IMR-90 (cell line): Measurements from ENCODE around the gene CLSTN3. TPM values are rescaled to one million over a fixed set of nuclear protein-coding genes. Genes with fewer than 3 reads are reported as not detected.

Source experiments
- ATAC-seq: fragments of 200-7000 bp; cut with Tn5 transposase; 2 replicates; pipeline ENCODE4 v1.9.1; 2020; ENCODE audit warnings: low read depth, mild to moderate bottlenecking, moderate library complexity
- BruUV-seq: library from RNA; stranded (reverse); fragments of 400-500 nt; replicated peaks from 2 replicates; lab custom pipeline; 2021; lab: Mats Ljungman, UMichigan
- CTCF ChIA-PET: fragments of 300-600 bp; formaldehyde crosslinking; extraction: SDS; loops from one replicate; lab custom pipeline; 2021; ENCODE audit warnings: antibody characterized with exemption; lab: Yijun Ruan, JAX
- POLR2A ChIA-PET: fragments of 300-600 bp; sonication (Branson Sonifier 250); formaldehyde crosslinking; loops from one replicate; lab custom pipeline; 2022; ENCODE audit warnings: antibody characterized with exemption; ENCODE audit not compliant: unreplicated experiment; lab: Charles Lee
- DNase-seq: peaks from one replicate; pipeline ENCODE4 v3.0.0; 2013
- H2AFZ ChIP-seq: replicated peaks from 2 replicates; pipeline ENCODE3; 2013; ENCODE audit warnings: low read length, mild to moderate bottlenecking; ENCODE audit not compliant: poor library complexity
- H2AK5ac ChIP-seq: 2 replicates; pipeline ENCODE4 v1.6.1; 2013; ENCODE audit warnings: low read depth, low read length, inconsistent platforms
- H2AK9ac ChIP-seq: replicated peaks from 2 replicates; pipeline ENCODE3; 2013; ENCODE audit warnings: mild to moderate bottlenecking, low read depth, low read length, moderate library complexity; ENCODE audit not compliant: poor library complexity
- H2BK120ac ChIP-seq: 2 replicates; pipeline ENCODE4 v1.6.1; 2013; ENCODE audit warnings: low read depth, low read length, inconsistent platforms
- H2BK15ac ChIP-seq: 3 replicates; pipeline ENCODE4 v1.6.1; 2013; ENCODE audit warnings: low read depth, low read length, inconsistent platforms
- H2BK20ac ChIP-seq: 2 replicates; pipeline ENCODE4 v1.6.1; 2013; ENCODE audit warnings: low read depth, mild to moderate bottlenecking, inconsistent platforms, low read length, moderate library complexity
- H2BK5ac ChIP-seq: 2 replicates; pipeline ENCODE4 v1.6.1; 2013; ENCODE audit warnings: mild to moderate bottlenecking, low read depth, low read length, inconsistent platforms; ENCODE audit not compliant: poor library complexity, severe bottlenecking
- H3K14ac ChIP-seq: replicated peaks from 2 replicates; pipeline ENCODE4 v1.6.1; 2013; ENCODE audit warnings: low read depth, low read length, inconsistent platforms
- H3K18ac ChIP-seq: 2 replicates; pipeline ENCODE4 v1.6.1; 2013; ENCODE audit warnings: low read depth, low read length, control low read depth
- H3K23ac ChIP-seq: 2 replicates; pipeline ENCODE4 v1.6.1; 2013; ENCODE audit warnings: low read depth, low read length, inconsistent platforms
- H3K27ac ChIP-seq: 2 replicates; pipeline ENCODE4 v1.5.1; 2013; ENCODE audit warnings: mild to moderate bottlenecking, control low read depth, low read length; ENCODE audit not compliant: insufficient read depth
- H3K27me3 ChIP-seq: 2 replicates; pipeline ENCODE4 v1.6.1; 2013; ENCODE audit warnings: low read length; ENCODE audit not compliant: control insufficient read depth, insufficient read depth
- H3K36me3 ChIP-seq: 2 replicates; pipeline ENCODE4 v1.6.1; 2013; ENCODE audit warnings: low read length, mixed read lengths; ENCODE audit not compliant: control insufficient read depth, insufficient read depth
- H3K4ac ChIP-seq: 2 replicates; pipeline ENCODE4 v1.6.1; 2013; ENCODE audit warnings: low read depth, low read length, inconsistent platforms
- H3K4me1 ChIP-seq: 2 replicates; pipeline ENCODE4 v1.6.1; 2013; ENCODE audit warnings: low read length, mixed read lengths; ENCODE audit not compliant: control insufficient read depth, insufficient read depth
- H3K4me2 ChIP-seq: 2 replicates; pipeline ENCODE4 v1.6.1; 2013; ENCODE audit warnings: low read depth, mild to moderate bottlenecking, control low read depth, low read length, moderate library complexity
- H3K4me3 ChIP-seq: 2 replicates; pipeline ENCODE4 v1.5.1; 2013; ENCODE audit warnings: low read depth, mild to moderate bottlenecking, control low read depth, low read length, moderate library complexity; ENCODE audit not compliant: insufficient read depth
- H3K56ac ChIP-seq: 2 replicates; pipeline ENCODE4 v1.6.1; 2013; ENCODE audit warnings: low read length, inconsistent platforms; ENCODE audit not compliant: insufficient read depth; ENCODE audit errors: extremely low read depth
- H3K79me1 ChIP-seq, 2 experiments: 2 replicates each; pipeline ENCODE4 v1.6.1; 2013; ENCODE audit warnings: low read length in 2 of 2, inconsistent platforms in 1 of 2, low read depth in 1 of 2
- H3K9ac ChIP-seq: 2 replicates; pipeline ENCODE4 v1.6.1; 2013; ENCODE audit warnings: low read depth, low read length, control low read depth
- H3K9me1 ChIP-seq: 2 replicates; pipeline ENCODE4 v1.6.1; 2013; ENCODE audit warnings: low read length, inconsistent platforms; ENCODE audit not compliant: insufficient read depth
- H3K9me3 ChIP-seq: 2 replicates; pipeline ENCODE4 v1.6.1; 2013; ENCODE audit warnings: low read length; ENCODE audit not compliant: control insufficient read depth, insufficient read depth
- H4K20me1 ChIP-seq: 2 replicates; pipeline ENCODE4 v1.6.1; 2013; ENCODE audit warnings: low read length, inconsistent platforms; ENCODE audit not compliant: insufficient read depth
- H4K5ac ChIP-seq: 2 replicates; pipeline ENCODE4 v1.6.1; 2013; ENCODE audit warnings: mild to moderate bottlenecking, low read depth, low read length, control low read depth
- H4K8ac ChIP-seq, 2 experiments: 2 replicates each; pipeline ENCODE4 v1.6.1; 2013; ENCODE audit warnings: low read depth in 2 of 2, low read length in 2 of 2, control low read depth in 1 of 2, inconsistent platforms in 1 of 2
- H4K91ac ChIP-seq: 2 replicates; pipeline ENCODE4 v1.6.1; 2013; ENCODE audit warnings: low read depth, low read length, inconsistent platforms; ENCODE audit not compliant: insufficient read depth
- BHLHE40 ChIP-seq: fragments of 150-350 bp; IDR thresholded peaks from 2 replicates; pipeline ENCODE4 v1.6.1; 2016; ENCODE audit warnings: mild to moderate bottlenecking, low read depth, low read length
- CEBPB ChIP-seq: IDR thresholded peaks from 2 replicates; pipeline ENCODE4 v1.6.1; 2012; ENCODE audit warnings: low read depth, low read length, improper control_type of control experiment
- CHD1 ChIP-seq: IDR thresholded peaks from 2 replicates; pipeline ENCODE4 v1.6.1; 2012; ENCODE audit warnings: low read depth, low read length, improper control_type of control experiment
- FOS ChIP-seq: fragments of 150-350 bp; IDR thresholded peaks from 2 replicates; pipeline ENCODE4 v1.6.1; 2016; ENCODE audit warnings: low read depth, low read length
- MAFK ChIP-seq: IDR thresholded peaks from 2 replicates; pipeline ENCODE4 v1.6.1; 2012; ENCODE audit warnings: low read depth, low read length, improper control_type of control experiment
- MAZ ChIP-seq: IDR thresholded peaks from 2 replicates; pipeline ENCODE4 v1.6.1; 2012; ENCODE audit warnings: low read depth, mild to moderate bottlenecking, low read length, improper control_type of control experiment, moderate library complexity, borderline replicate concordance
- MXI1 ChIP-seq: IDR thresholded peaks from 2 replicates; pipeline ENCODE4 v1.6.1; 2012; ENCODE audit warnings: low read depth, mild to moderate bottlenecking, low read length, moderate library complexity, borderline replicate concordance
- NFE2L2 ChIP-seq: fragments of 150-350 bp; IDR thresholded peaks from 2 replicates; pipeline ENCODE4 v1.6.1; 2016; ENCODE audit warnings: low read depth, mild to moderate bottlenecking, low read length
- POLR2A ChIP-seq: IDR thresholded peaks from 2 replicates; pipeline ENCODE4 v1.6.1; 2012; ENCODE audit warnings: mild to moderate bottlenecking, low read depth, low read length
- RAD21 ChIP-seq: IDR thresholded peaks from 2 replicates; pipeline ENCODE4 v1.6.1; 2012; ENCODE audit warnings: low read length, improper control_type of control experiment
- RFX5 ChIP-seq: IDR thresholded peaks from 2 replicates; pipeline ENCODE4 v1.8.0; 2012; ENCODE audit warnings: low read depth, mild to moderate bottlenecking, low read length, moderate library complexity
- SMC3 ChIP-seq: fragments of 150-350 bp; IDR thresholded peaks from 2 replicates; pipeline ENCODE4 v1.6.1; 2016; ENCODE audit warnings: low read depth, mild to moderate bottlenecking, antibody characterized with exemption, low read length, moderate library complexity
- WGBS, 2 experiments: methylation state at CpG; one replicate each; pipeline versions ENCODE4 v1.1.5 to v1.1.7; 2013; ENCODE audit warnings: missing lambda C conversion rate in 2 of 2; ENCODE audit not compliant: insufficient read length in 1 of 2; ENCODE audit errors: extremely low coverage in 2 of 2; 5-methylcytosine and 5-hydroxymethylcytosine counted together
- dilution Hi-C: fragments of 300-500 bp; cut with HindIII; formaldehyde crosslinking; loops from one replicate; pipeline ENCODE4 v1.14.3; 2018; ENCODE audit warnings: low sequenced_read_pairs; ENCODE audit not compliant: unreplicated experiment
- in situ Hi-C: fragments of 300-500 bp; cut with MboI; formaldehyde crosslinking; loops from 3 replicates; pipeline ENCODE4 v1.14.3; 2019; ENCODE audit warnings: low sequenced_read_pairs, inconsistent platforms, mixed read lengths
- intact Hi-C: fragments of 100-400 bp; cut with micrococcal nuclease; formaldehyde crosslinking; loops from 2 replicates; pipeline ENCODE4 v1.10.0; 2022
- polyA plus RNA-seq, 3 experiments: library from polyadenylated mRNA; depleted of rRNA; stranded (reverse); fragments of >200 nt; gene quantifications; 2 replicates each; pipeline ENCODE4 v1.2.3, GENCODE V29; 2012; ENCODE audit warnings: low replicate concordance in 1 of 3
- total RNA-seq: library from RNA; depleted of rRNA; stranded (reverse); fragments of >200 nt; gene quantifications from 2 replicates; pipeline ENCODE4 v1.2.3, GENCODE V29; 2012
- TF ChIP-seq, protein P1 (sequence below): fragments of 150-350 bp; IDR thresholded peaks from 2 replicates; pipeline ENCODE4 v1.6.1; 2017; ENCODE audit warnings: mild to moderate bottlenecking, antibody characterized with exemption, low read length, low read depth
- TF ChIP-seq, protein P2 (sequence below): conservative IDR thresholded peaks from 2 replicates; pipeline ENCODE4 v1.5.1; 2012; ENCODE audit warnings: mild to moderate bottlenecking, low read depth, low read length, improper control_type of control experiment
- TF ChIP-seq, protein P3 (sequence below): fragments of 150-350 bp; IDR thresholded peaks from 2 replicates; pipeline ENCODE4 v1.6.1; 2016; ENCODE audit warnings: low read depth, mild to moderate bottlenecking, low read length, moderate library complexity, borderline replicate concordance

CLSTN3 gene
- total and polyA plus RNA-seq, 2 of the 4 experiments (the other 2 are of a cell fraction): 4.1 to 16.4 TPM

DNA sequence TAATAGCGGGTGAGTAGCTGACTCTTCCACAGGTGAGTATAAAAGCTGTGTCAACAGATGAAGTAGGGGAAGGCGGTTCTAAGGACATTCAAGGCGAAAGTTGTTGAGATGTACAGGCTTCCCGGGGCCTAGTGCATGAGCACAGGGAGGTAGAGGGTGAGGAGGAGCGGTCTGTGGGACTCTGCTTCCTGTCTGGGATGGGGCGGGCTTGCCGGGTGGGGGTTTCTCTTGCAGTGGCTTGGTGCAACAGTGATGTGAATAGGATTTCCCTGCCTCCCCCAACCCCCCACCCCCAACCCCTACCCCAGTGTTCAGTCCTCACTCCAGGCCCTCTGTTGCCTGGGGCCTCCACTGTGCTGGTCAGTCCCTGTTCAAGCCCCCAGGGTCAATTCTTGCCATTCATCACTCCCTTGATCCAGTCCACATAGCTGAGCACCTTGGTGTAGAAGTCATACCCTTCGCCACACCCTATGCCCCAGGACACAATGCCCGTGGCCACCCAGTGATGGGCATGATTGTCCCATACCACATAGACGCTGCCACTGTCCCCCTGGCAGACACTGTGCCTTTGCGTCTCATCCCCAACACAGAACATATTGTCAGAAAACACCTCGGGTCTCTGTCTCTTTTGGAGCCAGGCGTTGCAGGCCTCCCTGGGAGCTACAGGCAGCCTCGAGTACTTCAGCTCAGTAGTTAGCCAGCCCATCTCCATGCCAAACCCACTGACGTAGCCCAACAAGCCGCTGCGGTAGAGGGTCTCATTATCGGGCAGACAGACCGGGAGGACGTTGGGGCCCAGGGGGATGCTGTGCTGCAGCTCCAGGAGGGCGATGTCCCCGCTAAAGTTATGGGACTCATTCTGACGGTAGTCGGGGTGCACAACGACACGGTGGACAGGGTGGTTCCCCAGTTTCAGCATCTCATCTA is 33.9 kb upstream of the CLSTN3 start:
- DNase-seq: no peak
- no peak overlapping the region for H2BK20ac ChIP-seq
- H3K14ac ChIP-seq: no peak overlapping the region
- no peak overlapping the region for H3K4me3 ChIP-seq
- no peak for ATAC-seq
- no peak overlapping the region for H4K8ac ChIP-seq
- H2AK5ac ChIP-seq: no peak overlapping the region
- H2AFZ ChIP-seq: peak overlapping the region; percentile 73
- ChIA-PET POLR2A (interaction anchor here (0.5 kb wide), 1 partner anchor 25 kb away, joined by 4 read pairs; no protein-coding TSS in a partner anchor), CTCF (no interaction called here)
- H2BK120ac ChIP-seq: no peak overlapping the region
- 64% methylated on average over 11 of the region's 26 CpGs; no CpG with 5 or more reads in 1 of the 2 experiments for WGBS, 2 experiments
- intact Hi-C loops (no loop called here), in situ Hi-C loops (no loop called here), dilution Hi-C loops (no loop called here)
- no peak overlapping the region for H2BK15ac ChIP-seq
- no peak overlapping the region for H3K9ac ChIP-seq
- no peak overlapping the region for H2BK5ac ChIP-seq
- H3K27ac ChIP-seq: no peak overlapping the region
- H3K4ac ChIP-seq: no peak overlapping the region
- no peak overlapping the region for H3K18ac ChIP-seq
- H3K79me1 ChIP-seq: peaks cover 10 to 12% of the 10 kb centered on the region in 2 experiments
- peaks cover 8% of the 10 kb centered on the region for H3K36me3 ChIP-seq
- peaks cover 13% of the 10 kb centered on the region for H3K4me1 ChIP-seq
- peaks cover 13% of the 10 kb centered on the region for H3K9me1 ChIP-seq
- H3K27me3 ChIP-seq: no peaks in the 10 kb centered on the region
- no peak overlapping the region for H3K4me2 ChIP-seq
- H4K91ac ChIP-seq: no peak overlapping the region
- no peak overlapping the region for H3K23ac ChIP-seq
- no peaks in the 10 kb centered on the region for H3K9me3 ChIP-seq
- H2AK9ac ChIP-seq: peak overlapping the region; percentile 65
- H4K5ac ChIP-seq: no peak overlapping the region
- no TSS peak for BruUV-seq
- no peak overlapping the region for H3K56ac ChIP-seq
- H4K20me1 ChIP-seq: no peaks in the 10 kb centered on the region
- TF ChIP-seq POLR2A (no peak), MAZ (no peak), MXI1 (no peak), MAFK (no peak), RAD21 (no peak), FOS (no peak), RFX5 (no peak), SMC3 (no peak), NFE2L2 (no peak), CHD1 (no peak), BHLHE40 (no peak), CEBPB (no peak)
- TF ChIP-seq, protein P1, sequence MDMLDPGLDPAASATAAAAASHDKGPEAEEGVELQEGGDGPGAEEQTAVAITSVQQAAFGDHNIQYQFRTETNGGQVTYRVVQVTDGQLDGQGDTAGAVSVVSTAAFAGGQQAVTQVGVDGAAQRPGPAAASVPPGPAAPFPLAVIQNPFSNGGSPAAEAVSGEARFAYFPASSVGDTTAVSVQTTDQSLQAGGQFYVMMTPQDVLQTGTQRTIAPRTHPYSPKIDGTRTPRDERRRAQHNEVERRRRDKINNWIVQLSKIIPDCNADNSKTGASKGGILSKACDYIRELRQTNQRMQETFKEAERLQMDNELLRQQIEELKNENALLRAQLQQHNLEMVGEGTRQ: no peak
- TF ChIP-seq, protein P2, sequence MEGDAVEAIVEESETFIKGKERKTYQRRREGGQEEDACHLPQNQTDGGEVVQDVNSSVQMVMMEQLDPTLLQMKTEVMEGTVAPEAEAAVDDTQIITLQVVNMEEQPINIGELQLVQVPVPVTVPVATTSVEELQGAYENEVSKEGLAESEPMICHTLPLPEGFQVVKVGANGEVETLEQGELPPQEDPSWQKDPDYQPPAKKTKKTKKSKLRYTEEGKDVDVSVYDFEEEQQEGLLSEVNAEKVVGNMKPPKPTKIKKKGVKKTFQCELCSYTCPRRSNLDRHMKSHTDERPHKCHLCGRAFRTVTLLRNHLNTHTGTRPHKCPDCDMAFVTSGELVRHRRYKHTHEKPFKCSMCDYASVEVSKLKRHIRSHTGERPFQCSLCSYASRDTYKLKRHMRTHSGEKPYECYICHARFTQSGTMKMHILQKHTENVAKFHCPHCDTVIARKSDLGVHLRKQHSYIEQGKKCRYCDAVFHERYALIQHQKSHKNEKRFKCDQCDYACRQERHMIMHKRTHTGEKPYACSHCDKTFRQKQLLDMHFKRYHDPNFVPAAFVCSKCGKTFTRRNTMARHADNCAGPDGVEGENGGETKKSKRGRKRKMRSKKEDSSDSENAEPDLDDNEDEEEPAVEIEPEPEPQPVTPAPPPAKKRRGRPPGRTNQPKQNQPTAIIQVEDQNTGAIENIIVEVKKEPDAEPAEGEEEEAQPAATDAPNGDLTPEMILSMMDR: no peak
- TF ChIP-seq, protein P3, sequence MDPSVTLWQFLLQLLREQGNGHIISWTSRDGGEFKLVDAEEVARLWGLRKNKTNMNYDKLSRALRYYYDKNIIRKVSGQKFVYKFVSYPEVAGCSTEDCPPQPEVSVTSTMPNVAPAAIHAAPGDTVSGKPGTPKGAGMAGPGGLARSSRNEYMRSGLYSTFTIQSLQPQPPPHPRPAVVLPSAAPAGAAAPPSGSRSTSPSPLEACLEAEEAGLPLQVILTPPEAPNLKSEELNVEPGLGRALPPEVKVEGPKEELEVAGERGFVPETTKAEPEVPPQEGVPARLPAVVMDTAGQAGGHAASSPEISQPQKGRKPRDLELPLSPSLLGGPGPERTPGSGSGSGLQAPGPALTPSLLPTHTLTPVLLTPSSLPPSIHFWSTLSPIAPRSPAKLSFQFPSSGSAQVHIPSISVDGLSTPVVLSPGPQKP: no peak
